GM12874 (cell line): Measurements from ENCODE around the gene ACOT11.

ENCODE experiments used
- TF ChIP-seq, protein P1 (sequence below): IDR thresholded peaks from 2 replicates; pipeline ENCODE4 v1.5.1; 2011; ENCODE audit warnings: low read depth, mild to moderate bottlenecking, control low read depth, low read length, moderate library complexity; ENCODE audit not compliant: insufficient read depth

Gene ACOT11

DNA sequence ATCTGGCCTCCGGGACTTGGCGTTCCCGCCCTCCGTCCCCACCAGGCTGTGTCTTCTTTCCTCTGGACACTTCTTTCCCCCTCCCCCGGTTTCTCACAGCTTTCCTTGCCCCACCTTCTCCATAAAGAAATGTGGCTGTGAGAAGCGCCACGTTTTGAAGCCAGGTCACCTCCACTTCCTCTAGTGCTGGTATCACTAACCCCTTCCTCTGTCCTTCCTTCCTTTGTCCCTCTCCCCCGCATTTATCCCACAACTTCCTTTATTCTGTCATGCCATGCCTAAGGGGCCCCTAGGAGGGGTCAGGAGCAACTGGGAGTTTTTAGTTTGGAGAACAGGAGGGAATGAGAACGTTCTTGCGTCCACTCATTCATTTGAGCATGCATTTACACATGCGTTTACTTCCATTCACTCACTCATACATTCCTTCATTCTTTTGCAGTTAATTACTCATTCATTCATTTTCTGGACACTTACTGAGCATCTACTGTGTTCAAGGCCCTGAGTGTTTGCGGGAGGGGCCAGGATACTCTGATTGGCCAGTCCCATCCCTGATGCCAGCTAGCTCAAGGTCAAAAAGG, 5.0 kb upstream of the ACOT11 start:
- TF ChIP-seq, protein P1, sequence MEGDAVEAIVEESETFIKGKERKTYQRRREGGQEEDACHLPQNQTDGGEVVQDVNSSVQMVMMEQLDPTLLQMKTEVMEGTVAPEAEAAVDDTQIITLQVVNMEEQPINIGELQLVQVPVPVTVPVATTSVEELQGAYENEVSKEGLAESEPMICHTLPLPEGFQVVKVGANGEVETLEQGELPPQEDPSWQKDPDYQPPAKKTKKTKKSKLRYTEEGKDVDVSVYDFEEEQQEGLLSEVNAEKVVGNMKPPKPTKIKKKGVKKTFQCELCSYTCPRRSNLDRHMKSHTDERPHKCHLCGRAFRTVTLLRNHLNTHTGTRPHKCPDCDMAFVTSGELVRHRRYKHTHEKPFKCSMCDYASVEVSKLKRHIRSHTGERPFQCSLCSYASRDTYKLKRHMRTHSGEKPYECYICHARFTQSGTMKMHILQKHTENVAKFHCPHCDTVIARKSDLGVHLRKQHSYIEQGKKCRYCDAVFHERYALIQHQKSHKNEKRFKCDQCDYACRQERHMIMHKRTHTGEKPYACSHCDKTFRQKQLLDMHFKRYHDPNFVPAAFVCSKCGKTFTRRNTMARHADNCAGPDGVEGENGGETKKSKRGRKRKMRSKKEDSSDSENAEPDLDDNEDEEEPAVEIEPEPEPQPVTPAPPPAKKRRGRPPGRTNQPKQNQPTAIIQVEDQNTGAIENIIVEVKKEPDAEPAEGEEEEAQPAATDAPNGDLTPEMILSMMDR = no peak

DNA sequence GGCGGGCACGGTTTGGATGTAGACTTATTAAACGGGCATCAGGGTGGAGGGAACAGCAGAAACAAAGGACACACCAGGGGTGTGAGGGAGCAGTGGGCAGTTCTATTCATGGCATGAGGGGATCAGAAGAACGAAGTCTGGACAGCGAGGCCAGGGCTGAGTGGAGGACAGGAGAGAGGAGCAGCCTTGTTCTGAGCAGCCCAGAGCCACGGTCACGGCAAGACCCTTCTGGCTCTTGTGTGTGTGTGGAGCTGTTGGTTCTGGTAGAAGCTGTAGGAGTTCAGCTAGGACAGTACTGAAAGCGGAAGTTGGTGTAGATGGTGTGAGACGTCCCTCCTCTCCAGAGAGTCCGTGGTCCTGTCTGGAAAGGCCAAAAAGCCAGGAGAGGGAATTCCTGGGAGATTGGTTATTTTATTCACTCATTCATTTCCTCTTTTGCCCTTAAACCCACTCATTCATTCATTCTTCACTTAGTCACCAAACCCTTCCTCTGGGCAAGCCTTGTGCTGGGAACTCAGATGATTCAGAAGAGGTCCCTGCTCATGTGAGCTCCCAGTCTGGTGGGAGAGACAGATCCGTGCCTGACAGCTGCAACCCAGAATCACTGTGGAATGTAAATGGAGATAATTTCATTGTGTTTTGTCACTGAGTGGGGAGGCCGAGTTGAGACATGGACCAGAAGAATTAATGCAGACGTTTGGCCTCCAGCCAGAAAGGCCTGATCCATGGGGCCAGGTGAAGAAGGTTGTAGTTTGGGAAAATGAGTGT, 4.1 kb upstream of the ACOT11 start:
- TF ChIP-seq, protein P1 = no peak

GRCh38 chr1:54545916-54546635, 2.0 kb upstream of the ACOT11 start:
- TF ChIP-seq, protein P1 = no peak

- TF ChIP-seq, protein P1 = no peak
Observed at GRCh38 chr1:54546651-54547401, 1.2 kb upstream of the ACOT11 start.

DNA sequence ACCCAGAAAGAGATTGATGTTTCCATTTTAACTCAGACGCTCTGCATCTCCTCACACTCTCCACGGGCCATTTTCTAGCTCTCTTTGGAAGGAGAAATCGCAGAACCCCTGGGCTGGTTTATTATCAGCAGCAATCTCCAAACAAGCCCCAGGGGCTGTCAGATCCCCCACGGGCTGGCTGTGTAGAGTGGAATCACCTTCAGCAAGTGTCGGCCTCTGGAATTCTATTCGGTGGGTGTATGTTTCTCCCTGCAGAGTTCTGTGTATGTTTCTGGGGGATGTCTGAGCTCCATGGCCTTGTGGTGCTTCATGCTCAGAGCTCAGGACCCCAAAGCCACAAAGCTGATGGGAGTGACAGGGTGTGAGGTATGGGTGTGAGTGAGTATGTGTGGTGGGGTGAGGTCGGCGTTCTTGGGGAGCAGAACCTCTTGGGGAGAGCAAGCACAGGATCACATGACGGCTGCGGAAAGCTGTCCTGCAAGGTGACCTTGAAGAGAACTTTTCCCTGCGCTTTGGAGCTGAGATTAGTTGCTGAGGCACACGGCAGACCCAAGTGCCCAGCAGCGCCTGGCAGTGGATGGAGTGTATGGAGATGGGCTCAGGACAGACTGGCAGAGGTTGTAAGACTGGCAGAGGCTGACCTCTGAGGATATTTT, 489 bp downstream of the ACOT11 start:
- TF ChIP-seq, protein P1 = no peak

DNA sequence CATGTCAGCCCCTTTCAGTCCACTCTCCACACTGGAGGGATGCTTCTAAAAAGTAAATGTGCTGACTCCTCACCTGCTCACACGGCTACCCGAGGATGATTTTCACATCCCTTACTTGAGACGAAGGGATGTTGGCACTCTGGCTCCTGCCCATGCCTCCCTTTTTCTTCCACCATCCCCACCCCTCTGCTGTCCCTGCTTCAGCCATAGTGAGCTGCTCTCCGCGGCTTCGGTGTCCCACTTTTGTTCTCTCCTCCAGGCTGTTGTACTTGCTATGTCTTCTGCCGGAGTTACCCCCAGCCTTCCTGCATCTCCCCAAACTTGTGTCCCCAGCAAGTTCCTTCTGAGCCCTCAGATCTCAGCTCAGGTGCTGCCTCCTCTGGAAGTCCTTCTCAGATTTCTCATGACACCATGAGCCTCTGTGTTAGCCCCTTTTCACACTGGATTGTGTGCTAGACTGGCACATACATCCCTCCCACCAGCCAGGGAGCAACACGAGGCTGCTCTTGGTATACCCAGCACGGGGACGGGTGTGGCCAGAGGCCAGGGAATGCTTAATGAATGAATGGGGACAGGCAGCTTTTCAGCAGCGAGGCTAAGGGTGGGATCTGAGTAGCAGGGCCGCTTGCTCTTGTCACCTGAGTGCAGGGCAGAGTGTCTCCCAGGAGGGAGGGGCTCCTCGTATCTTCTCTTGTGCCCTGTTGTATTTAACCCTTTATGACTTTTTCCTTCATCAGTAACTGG, 1.3 kb downstream of the ACOT11 start:
- TF ChIP-seq, protein P1 = no peak
